Liver (tissue), 9 donors: Measurements from ENCODE around the gene FCHSD1. TPM values are rescaled to one million over a fixed set of nuclear protein-coding genes. Genes with fewer than 3 reads are reported as not detected.

ENCODE experiments used
- DNase-seq: peaks from one replicate; pipeline ENCODE4 v3.0.0-alpha.2; 2017; ENCODE audit warnings: low spot score
- H3K27ac ChIP-seq, 2 donors: one replicate each; pipeline ENCODE4 v1.7.0; 2013; ENCODE audit warnings: inconsistent platforms in 2 of 2, low read length in 2 of 2, control low read depth in 1 of 2, low read depth in 1 of 2, mild to moderate bottlenecking in 1 of 2
- H3K27me3 ChIP-seq, 4 donors: one replicate each; pipeline versions ENCODE4 v1.6.1 to v1.7.0; 2013; ENCODE audit warnings: low read length in 3 of 4, inconsistent platforms in 1 of 4, mild to moderate bottlenecking in 1 of 4, moderate library complexity in 1 of 4; ENCODE audit not compliant: control insufficient read depth in 4 of 4, insufficient read depth in 4 of 4
- H3K36me3 ChIP-seq, 4 donors: one replicate each; pipeline versions ENCODE4 v1.6.1 to v1.7.0; 2013; ENCODE audit warnings: low read length in 3 of 4, mild to moderate bottlenecking in 3 of 4, low read depth in 1 of 4, moderate library complexity in 1 of 4; ENCODE audit not compliant: control insufficient read depth in 4 of 4, insufficient read depth in 3 of 4
- H3K4me1 ChIP-seq, 4 donors: one replicate each; pipeline versions ENCODE4 v1.6.1 to v1.7.0; 2013; ENCODE audit warnings: low read length in 3 of 4, mild to moderate bottlenecking in 3 of 4, moderate library complexity in 1 of 4; ENCODE audit not compliant: control insufficient read depth in 4 of 4, insufficient read depth in 4 of 4
- H3K4me3 ChIP-seq, 3 donors: one replicate each; pipeline versions ENCODE4 v1.6.1 to v1.7.0; 2013; ENCODE audit warnings: low read length in 3 of 3, control low read depth in 1 of 3, low read depth in 1 of 3, mild to moderate bottlenecking in 1 of 3
- H3K9ac ChIP-seq, 2 donors: one replicate each; pipeline ENCODE4 v1.7.0; 2013; ENCODE audit warnings: low read length in 2 of 2, mild to moderate bottlenecking in 2 of 2, moderate library complexity in 2 of 2, control low read depth in 1 of 2, low read depth in 1 of 2
- H3K9me3 ChIP-seq, 4 donors: one replicate each; pipeline versions ENCODE4 v1.6.1 to v1.7.0; 2013; ENCODE audit warnings: low read length in 3 of 4; ENCODE audit not compliant: control insufficient read depth in 4 of 4
- EGR1 ChIP-seq, 2 donors: IDR thresholded peaks; 2 replicates each; pipeline ENCODE4 v1.6.1; 2016 to 2018; ENCODE audit warnings: antibody characterized with exemption in 2 of 2, low read depth in 2 of 2
- FOXA1 ChIP-seq: IDR thresholded peaks from 2 replicates; pipeline ENCODE4 v1.6.1; 2016; ENCODE audit warnings: antibody characterized with exemption
- FOXA2 ChIP-seq: IDR thresholded peaks from 2 replicates; pipeline ENCODE4 v1.6.1; 2016; ENCODE audit warnings: antibody characterized with exemption
- HNF4A ChIP-seq, 2 donors: conservative IDR thresholded peaks; 2 replicates each; pipeline ENCODE4 v1.6.1; 2016; ENCODE audit warnings: antibody characterized with exemption in 2 of 2, mild to moderate bottlenecking in 2 of 2
- HNF4G ChIP-seq: IDR thresholded peaks from 2 replicates; pipeline ENCODE4 v1.6.1; 2016; ENCODE audit warnings: antibody characterized with exemption
- JUND ChIP-seq, 2 donors: IDR thresholded peaks; 2 replicates each; pipeline ENCODE4 v1.6.1; 2016; ENCODE audit warnings: antibody characterized with exemption in 2 of 2
- RAD21 ChIP-seq, 2 donors: IDR thresholded peaks; 2 replicates each; pipeline ENCODE4 v1.6.1; 2016; ENCODE audit warnings: antibody characterized with exemption in 2 of 2, mild to moderate bottlenecking in 2 of 2
- RXRA ChIP-seq, 2 donors: IDR thresholded peaks; 2 replicates each; pipeline ENCODE4 v1.6.1; 2017 to 2018; ENCODE audit warnings: antibody characterized with exemption in 2 of 2, mild to moderate bottlenecking in 1 of 2
- SP1 ChIP-seq: IDR thresholded peaks from 2 replicates; pipeline ENCODE4 v1.6.1; 2018; ENCODE audit warnings: antibody characterized with exemption, mild to moderate bottlenecking
- TAF1 ChIP-seq: conservative IDR thresholded peaks from 2 replicates; pipeline ENCODE4 v1.6.1; 2016; ENCODE audit warnings: antibody characterized with exemption, mild to moderate bottlenecking
- YY1 ChIP-seq: IDR thresholded peaks from 2 replicates; pipeline ENCODE4 v1.6.1; 2016; ENCODE audit warnings: antibody characterized with exemption, mild to moderate bottlenecking
- ZBTB33 ChIP-seq: IDR thresholded peaks from 2 replicates; pipeline ENCODE4 v1.6.1; 2016; ENCODE audit warnings: antibody characterized with exemption
- WGBS: extraction: QIAGEN DNeasy Blood & Tissue Kit; methylation state at CpG from one replicate; pipeline ENCODE4 v1.1.7; 2013; 5-methylcytosine and 5-hydroxymethylcytosine counted together
- polyA plus RNA-seq, 2 donors: library from polyadenylated mRNA; stranded (reverse) in 1 of 2; unstranded in 1 of 2; fragments of 200-250 nt in 1 of 2; fragments of >200 nt in 1 of 2; fragmentation: Nextera tagmentation in 1 of 2; extraction: Ambion mirVana in 1 of 2; gene quantifications; one replicate each; pipeline versions ENCODE4 v1.2.1 to v1.2.3, GENCODE V29; 2013 to 2015
- total RNA-seq, 2 donors: library from RNA; depleted of rRNA; stranded (reverse); fragments of >200 nt; gene quantifications; one replicate each; pipeline ENCODE4 v1.2.3, GENCODE V29; 2014
- TF ChIP-seq, protein P1 (sequence below): IDR thresholded peaks from 2 replicates; pipeline ENCODE4 v1.6.1; 2016; ENCODE audit warnings: antibody characterized with exemption, mild to moderate bottlenecking
- TF ChIP-seq, protein P2 (sequence below): IDR thresholded peaks from 2 replicates; pipeline ENCODE4 v1.6.1; 2016; ENCODE audit warnings: antibody characterized with exemption
- TF ChIP-seq, protein P3 (sequence below): IDR thresholded peaks from 2 replicates; pipeline ENCODE4 v1.6.1; 2016; ENCODE audit warnings: antibody characterized with exemption
- TF ChIP-seq, protein P4 (sequence below): fragments of 150-350 bp; IDR thresholded peaks from 2 replicates; pipeline ENCODE4 v1.5.1; 2017; ENCODE audit warnings: improper control_type of control experiment, low read depth, low read length; ENCODE audit not compliant: missing input control
- donor health status: healthy.
- donor health status: healthy.
- donor health status: healthy.
- donor health status: healthy.
- donor health status: healthy.

The FCHSD1 gene
- total and polyA plus RNA-seq, 4 donors, result 1.3 to 6.4 (median 2.2) TPM

- Histone ChIP-seq H3K36me3 (no peaks in the 10 kb centered on the region), H3K4me1 (peaks cover 0 to 5% (median 4%) of the 10 kb centered on the region in 4 donors), H3K27ac (no peak overlapping the region), H3K27me3 (no peaks in the 10 kb centered on the region), H3K9ac (no peak overlapping the region), H3K4me3 (no peak overlapping the region), H3K9me3 (no peaks in the 10 kb centered on the region)
- no peak for TF ChIP-seq FOXA2
- no peak for TF ChIP-seq ZBTB33
- TF ChIP-seq FOXA1, result no peak
- TF ChIP-seq SP1, result no peak
- TF ChIP-seq, protein P1, sequence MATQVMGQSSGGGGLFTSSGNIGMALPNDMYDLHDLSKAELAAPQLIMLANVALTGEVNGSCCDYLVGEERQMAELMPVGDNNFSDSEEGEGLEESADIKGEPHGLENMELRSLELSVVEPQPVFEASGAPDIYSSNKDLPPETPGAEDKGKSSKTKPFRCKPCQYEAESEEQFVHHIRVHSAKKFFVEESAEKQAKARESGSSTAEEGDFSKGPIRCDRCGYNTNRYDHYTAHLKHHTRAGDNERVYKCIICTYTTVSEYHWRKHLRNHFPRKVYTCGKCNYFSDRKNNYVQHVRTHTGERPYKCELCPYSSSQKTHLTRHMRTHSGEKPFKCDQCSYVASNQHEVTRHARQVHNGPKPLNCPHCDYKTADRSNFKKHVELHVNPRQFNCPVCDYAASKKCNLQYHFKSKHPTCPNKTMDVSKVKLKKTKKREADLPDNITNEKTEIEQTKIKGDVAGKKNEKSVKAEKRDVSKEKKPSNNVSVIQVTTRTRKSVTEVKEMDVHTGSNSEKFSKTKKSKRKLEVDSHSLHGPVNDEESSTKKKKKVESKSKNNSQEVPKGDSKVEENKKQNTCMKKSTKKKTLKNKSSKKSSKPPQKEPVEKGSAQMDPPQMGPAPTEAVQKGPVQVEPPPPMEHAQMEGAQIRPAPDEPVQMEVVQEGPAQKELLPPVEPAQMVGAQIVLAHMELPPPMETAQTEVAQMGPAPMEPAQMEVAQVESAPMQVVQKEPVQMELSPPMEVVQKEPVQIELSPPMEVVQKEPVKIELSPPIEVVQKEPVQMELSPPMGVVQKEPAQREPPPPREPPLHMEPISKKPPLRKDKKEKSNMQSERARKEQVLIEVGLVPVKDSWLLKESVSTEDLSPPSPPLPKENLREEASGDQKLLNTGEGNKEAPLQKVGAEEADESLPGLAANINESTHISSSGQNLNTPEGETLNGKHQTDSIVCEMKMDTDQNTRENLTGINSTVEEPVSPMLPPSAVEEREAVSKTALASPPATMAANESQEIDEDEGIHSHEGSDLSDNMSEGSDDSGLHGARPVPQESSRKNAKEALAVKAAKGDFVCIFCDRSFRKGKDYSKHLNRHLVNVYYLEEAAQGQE, result no peak
- no peak for TF ChIP-seq JUND (IDR thresholded peaks at IDR 0.05)
- TF ChIP-seq HNF4G, result no peak
- no peak for TF ChIP-seq RXRA (IDR thresholded peaks at IDR 0.05)
- TF ChIP-seq, protein P2, sequence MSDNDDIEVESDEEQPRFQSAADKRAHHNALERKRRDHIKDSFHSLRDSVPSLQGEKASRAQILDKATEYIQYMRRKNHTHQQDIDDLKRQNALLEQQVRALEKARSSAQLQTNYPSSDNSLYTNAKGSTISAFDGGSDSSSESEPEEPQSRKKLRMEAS, result no peak
- no peak for TF ChIP-seq RAD21 (IDR thresholded peaks at IDR 0.05)
- no peak for TF ChIP-seq TAF1
- TF ChIP-seq HNF4A (conservative IDR thresholded peaks at IDR 0.05), result no peak
- TF ChIP-seq YY1, result no peak
- no peak for TF ChIP-seq EGR1 (IDR thresholded peaks at IDR 0.05; ENCODE audit: low read depth in 2 of 2)
- TF ChIP-seq, protein P3, sequence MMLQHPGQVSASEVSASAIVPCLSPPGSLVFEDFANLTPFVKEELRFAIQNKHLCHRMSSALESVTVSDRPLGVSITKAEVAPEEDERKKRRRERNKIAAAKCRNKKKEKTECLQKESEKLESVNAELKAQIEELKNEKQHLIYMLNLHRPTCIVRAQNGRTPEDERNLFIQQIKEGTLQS, result no peak
- TF ChIP-seq, protein P4, sequence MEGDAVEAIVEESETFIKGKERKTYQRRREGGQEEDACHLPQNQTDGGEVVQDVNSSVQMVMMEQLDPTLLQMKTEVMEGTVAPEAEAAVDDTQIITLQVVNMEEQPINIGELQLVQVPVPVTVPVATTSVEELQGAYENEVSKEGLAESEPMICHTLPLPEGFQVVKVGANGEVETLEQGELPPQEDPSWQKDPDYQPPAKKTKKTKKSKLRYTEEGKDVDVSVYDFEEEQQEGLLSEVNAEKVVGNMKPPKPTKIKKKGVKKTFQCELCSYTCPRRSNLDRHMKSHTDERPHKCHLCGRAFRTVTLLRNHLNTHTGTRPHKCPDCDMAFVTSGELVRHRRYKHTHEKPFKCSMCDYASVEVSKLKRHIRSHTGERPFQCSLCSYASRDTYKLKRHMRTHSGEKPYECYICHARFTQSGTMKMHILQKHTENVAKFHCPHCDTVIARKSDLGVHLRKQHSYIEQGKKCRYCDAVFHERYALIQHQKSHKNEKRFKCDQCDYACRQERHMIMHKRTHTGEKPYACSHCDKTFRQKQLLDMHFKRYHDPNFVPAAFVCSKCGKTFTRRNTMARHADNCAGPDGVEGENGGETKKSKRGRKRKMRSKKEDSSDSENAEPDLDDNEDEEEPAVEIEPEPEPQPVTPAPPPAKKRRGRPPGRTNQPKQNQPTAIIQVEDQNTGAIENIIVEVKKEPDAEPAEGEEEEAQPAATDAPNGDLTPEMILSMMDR, result no peak
- DNase-seq, result no peak
- 78% methylated on average over 25 of the region's 25 CpGs for WGBS
Observed at GRCh38 chr5:141692919-141693725, 41.9 kb upstream of the FCHSD1 start.
